ENCODE results near the gene ENKD1. TPM values are rescaled to one million over a fixed set of nuclear protein-coding genes. Genes with fewer than 3 reads are reported as not detected.

Gene ENKD1
- total and polyA plus RNA-seq, 2 experiments from 2014 or later, result 23.3 to 34.8 TPM

GRCh38 chr16:67650023-67650422 lies 16.5 kb downstream of the ENKD1 start:
- Histone ChIP-seq H3K4me3 (no peak overlapping the region), H3K27ac (no peak overlapping the region), H3K4me1 (ENCODE audit: low read depth) (peaks cover 10% of the 10 kb centered on the region), H3K9me3 (ENCODE audit: low read depth) (no peaks in the 10 kb centered on the region), H3K27me3 (peaks cover 100% of the 10 kb centered on the region), H3K36me3 (no peaks in the 10 kb centered on the region)
- no peak for DNase-seq (ENCODE audit: low read depth in 1 of 2, low spot score in 1 of 2)
- TF ChIP-seq CTCF (IDR thresholded peaks at IDR 0.05; ENCODE audit: low read depth, low read length), result no peak

DNA sequence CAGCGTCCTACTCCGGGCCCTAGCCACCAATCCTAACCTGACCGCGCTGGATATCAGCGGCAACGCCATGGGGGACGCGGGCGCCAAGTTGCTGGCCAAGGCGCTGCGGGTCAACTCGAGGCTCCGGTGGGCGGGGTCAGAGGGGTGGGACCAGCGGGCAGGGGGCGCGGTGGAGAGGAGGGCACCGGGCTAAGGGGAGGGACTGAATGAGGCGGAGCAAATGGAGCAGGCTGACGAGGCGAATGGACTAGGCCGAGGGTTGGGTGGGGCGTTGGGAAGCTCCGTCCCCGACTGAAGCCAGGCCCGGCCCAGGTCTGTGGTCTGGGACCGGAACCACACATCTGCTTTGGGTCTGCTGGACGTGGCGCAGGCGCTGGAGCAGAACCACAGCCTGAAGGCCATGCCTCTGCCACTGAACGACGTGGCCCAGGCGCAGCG lies 17.0 kb downstream of the ENKD1 start:
- no peaks in the 10 kb centered on the region for H3K36me3 ChIP-seq
- no peaks in the 10 kb centered on the region for H3K9me3 ChIP-seq (ENCODE audit: low read depth)
- peaks cover 10% of the 10 kb centered on the region for H3K4me1 ChIP-seq (ENCODE audit: low read depth)
- peaks cover 100% of the 10 kb centered on the region for H3K27me3 ChIP-seq
- no peak overlapping the region for H3K27ac ChIP-seq
- TF ChIP-seq CTCF (IDR thresholded peaks at IDR 0.05; ENCODE audit: low read depth, low read length), result no peak
- DNase-seq (ENCODE audit: low read depth in 1 of 2, low spot score in 1 of 2), result peak in 1 of 2 donors; percentile 23
- H3K4me3 ChIP-seq, result no peak overlapping the region

DNA sequence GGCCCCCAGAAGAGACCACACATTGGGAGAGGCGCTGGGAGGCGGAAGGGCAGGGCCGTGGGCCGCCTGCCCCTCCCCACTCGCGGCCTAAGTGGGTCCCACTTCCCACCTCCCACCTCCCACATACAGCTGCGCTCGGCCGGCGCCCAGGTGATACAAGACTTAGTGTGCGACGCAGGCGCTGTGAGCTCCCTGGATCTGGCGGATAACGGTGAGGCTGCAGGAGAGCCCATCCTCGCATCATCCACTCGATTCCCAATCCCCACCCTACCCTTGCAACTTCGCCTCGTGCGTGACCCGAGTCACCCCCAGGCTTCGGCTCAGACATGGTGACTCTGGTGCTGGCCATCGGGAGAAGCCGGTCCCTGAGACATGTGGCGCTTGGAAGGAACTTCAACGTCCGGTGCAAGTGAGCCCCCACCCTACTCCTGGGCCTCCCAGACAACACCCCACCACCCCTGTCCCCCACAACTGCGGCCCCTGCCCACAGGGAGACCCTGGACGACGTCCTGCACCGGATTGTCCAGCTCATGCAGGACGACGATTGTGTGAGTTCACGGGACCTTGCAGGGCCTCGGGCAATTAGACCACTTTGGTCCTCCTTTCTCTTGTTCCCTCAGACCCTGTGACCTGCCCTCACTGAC lies 17.7 kb downstream of the ENKD1 start:
- Histone ChIP-seq H3K4me1 (ENCODE audit: low read depth) (peaks cover 7% of the 10 kb centered on the region), H3K4me3 (no peak overlapping the region), H3K27me3 (peaks cover 100% of the 10 kb centered on the region), H3K27ac (no peak overlapping the region), H3K9me3 (ENCODE audit: low read depth) (no peaks in the 10 kb centered on the region), H3K36me3 (no peaks in the 10 kb centered on the region)
- no peak for TF ChIP-seq CTCF (IDR thresholded peaks at IDR 0.05; ENCODE audit: low read depth, low read length)
- DNase-seq (ENCODE audit: low read depth in 1 of 2, low spot score in 1 of 2), result no peak

DNA sequence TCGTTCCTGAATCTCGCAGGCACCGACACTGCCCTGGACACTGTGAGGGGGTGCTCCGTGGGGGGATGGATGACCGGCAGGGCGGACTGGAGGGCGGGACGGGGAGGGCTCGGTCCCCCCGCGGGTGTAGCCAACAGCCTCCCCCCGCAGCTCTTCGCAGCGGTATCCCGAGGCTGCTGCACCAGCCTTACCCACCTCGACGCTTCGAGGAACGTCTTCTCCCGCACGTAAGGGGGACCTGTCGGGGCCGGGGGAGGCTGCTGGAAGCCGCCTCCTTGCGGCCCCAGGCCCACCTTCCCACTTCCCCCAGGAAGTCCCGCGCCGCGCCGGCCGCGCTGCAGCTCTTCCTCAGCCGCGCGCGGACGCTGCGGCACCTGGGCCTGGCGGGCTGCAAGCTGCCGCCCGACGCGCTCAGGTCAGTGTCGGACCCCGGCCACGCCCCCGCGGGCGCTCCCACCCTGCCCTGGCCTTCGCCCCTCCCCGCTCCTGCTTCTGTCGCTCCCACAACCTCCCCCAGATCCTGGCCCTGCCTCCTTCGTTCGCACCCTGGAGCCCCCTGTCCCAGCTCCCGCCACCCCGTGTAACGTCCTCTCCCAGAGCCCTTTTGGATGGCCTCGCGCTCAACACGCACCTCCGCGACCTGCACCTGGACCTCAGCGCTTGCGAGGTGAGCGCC lies 18.3 kb downstream of the ENKD1 start:
- Histone ChIP-seq H3K4me3 (no peak overlapping the region), H3K27ac (no peak overlapping the region), H3K9me3 (ENCODE audit: low read depth) (no peaks in the 10 kb centered on the region), H3K4me1 (ENCODE audit: low read depth) (peaks cover under 1% of the 10 kb centered on the region), H3K36me3 (no peaks in the 10 kb centered on the region), H3K27me3 (peaks cover 96% of the 10 kb centered on the region)
- no peak for DNase-seq (ENCODE audit: low read depth in 1 of 2, low spot score in 1 of 2)
- TF ChIP-seq CTCF (IDR thresholded peaks at IDR 0.05; ENCODE audit: low read depth, low read length), result no peak

- no peak overlapping the region for H3K27ac ChIP-seq
- H3K9me3 ChIP-seq (ENCODE audit: low read depth), result no peaks in the 10 kb centered on the region
- DNase-seq (ENCODE audit: low read depth in 1 of 2, low spot score in 1 of 2), result no peak
- no peak overlapping the region for H3K4me3 ChIP-seq
- H3K27me3 ChIP-seq, result peaks cover 95% of the 10 kb centered on the region
- H3K4me1 ChIP-seq (ENCODE audit: low read depth), result no peaks in the 10 kb centered on the region
- no peak for TF ChIP-seq CTCF (IDR thresholded peaks at IDR 0.05; ENCODE audit: low read depth, low read length)
- no peaks in the 10 kb centered on the region for H3K36me3 ChIP-seq
These were observed 18.9 kb downstream of the ENKD1 start for GRCh38 chr16:67647681-67648080.

All from cardiac muscle cell (in vitro differentiated cells and primary cell).